ENCODE results near the gene S100A14.

S100A14 gene

GRCh38 chr1:153617663-153618062 is 1.5 kb upstream of the S100A14 start:
- Histone ChIP-seq H3K27me3 (ENCODE audit: insufficient read depth, poor library complexity, severe bottlenecking) (no peaks in the 10 kb centered on the region), H3K4me3 (replicated peaks; ENCODE audit: insufficient read depth, low read length) (no peak overlapping the region), H3K27ac (replicated peaks) (no peak overlapping the region)
- DNase-seq (ENCODE audit: low read depth in 1 of 2, low spot score in 1 of 2): peak; percentile 45 to 78
- TF ChIP-seq CTCF (IDR thresholded peaks at IDR 0.05; ENCODE audit: insufficient read depth, low read length) (peak; percentile 61), REST (IDR thresholded peaks at IDR 0.05; ENCODE audit: insufficient replicate concordance, low read depth) (no peak)

- TF ChIP-seq CTCF (IDR thresholded peaks at IDR 0.05; ENCODE audit: insufficient read depth, low read length): no peak
- no peak for TF ChIP-seq REST (IDR thresholded peaks at IDR 0.05; ENCODE audit: insufficient replicate concordance, low read depth)
- TF ChIP-seq GABPA (IDR thresholded peaks at IDR 0.05; ENCODE audit: low read depth): no peak
- no peak for TF ChIP-seq POLR2AphosphoS5 (IDR thresholded peaks at IDR 0.05; ENCODE audit: low read depth)
- no peak for TF ChIP-seq SPI1 (IDR thresholded peaks at IDR 0.05; ENCODE audit: borderline replicate concordance, low read depth)
Observed at GRCh38 chr1:153616917-153617311, 789 bp upstream of the S100A14 start.

GRCh38 chr1:153615406-153615805 is 719 bp downstream of the S100A14 start:
- H3K27me3 ChIP-seq (ENCODE audit: insufficient read depth, poor library complexity, severe bottlenecking): no peaks in the 10 kb centered on the region
- TF ChIP-seq CTCF (IDR thresholded peaks at IDR 0.05; ENCODE audit: insufficient read depth, low read length) (no peak), GABPA (IDR thresholded peaks at IDR 0.05; ENCODE audit: low read depth) (no peak), POLR2AphosphoS5 (IDR thresholded peaks at IDR 0.05; ENCODE audit: low read depth) (no peak), SPI1 (IDR thresholded peaks at IDR 0.05; ENCODE audit: borderline replicate concordance, low read depth) (no peak), REST (IDR thresholded peaks at IDR 0.05; ENCODE audit: insufficient replicate concordance, low read depth) (no peak)
- DNase-seq (ENCODE audit: low read depth in 1 of 2, low spot score in 1 of 2): no peak
- H3K27ac ChIP-seq (replicated peaks): no peak overlapping the region
- H3K4me3 ChIP-seq (replicated peaks; ENCODE audit: insufficient read depth, low read length): no peak overlapping the region

More at GRCh38 chr1:153616917-153617311, 789 bp upstream of the S100A14 start:
- no peaks in the 10 kb centered on the region for H3K27me3 ChIP-seq (ENCODE audit: insufficient read depth, poor library complexity, severe bottlenecking)
- H3K27ac ChIP-seq (replicated peaks): no peak overlapping the region
- H3K4me3 ChIP-seq (replicated peaks; ENCODE audit: insufficient read depth, low read length): no peak overlapping the region
- no peak for DNase-seq (ENCODE audit: low read depth in 1 of 2, low spot score in 1 of 2)
